PFSK-1 (cell line): ENCODE data around the gene ARL3.

Experiments
- FOXP2 ChIP-seq: optimal IDR thresholded peaks from 2 replicates; pipeline ENCODE3; 2011; ENCODE audit warnings: borderline replicate concordance, control low read depth, inconsistent platforms; ENCODE audit not compliant: insufficient read depth; ENCODE audit errors: extremely low read length, extremely low read depth
- POLR2AphosphoS5 ChIP-seq: IDR thresholded peaks from 2 replicates; pipeline ENCODE4 v1.6.1; 2012; ENCODE audit warnings: low read depth, mild to moderate bottlenecking, control low read depth, low read length, moderate library complexity
- REST ChIP-seq, 2 experiments: IDR thresholded peaks; 2 replicates each; pipeline versions ENCODE4 v1.6.1 to v1.8.0; 2011 to 2012; ENCODE audit warnings: low read depth in 2 of 2, low read length in 2 of 2, control low read depth in 1 of 2, inconsistent platforms in 1 of 2, mild to moderate bottlenecking in 1 of 2, moderate library complexity in 1 of 2; ENCODE audit not compliant: insufficient read depth in 1 of 2
- SIN3A ChIP-seq: IDR thresholded peaks from 2 replicates; pipeline ENCODE4 v1.6.1; 2012; ENCODE audit warnings: mild to moderate bottlenecking, low read length, moderate library complexity, borderline replicate concordance; ENCODE audit not compliant: insufficient read depth
- TAF1 ChIP-seq: IDR thresholded peaks from 2 replicates; pipeline ENCODE4 v1.6.1; 2012; ENCODE audit warnings: low read length, control low read depth, borderline replicate concordance; ENCODE audit not compliant: insufficient read depth

GRCh38 chr10:102654969-102655368 is 59.2 kb downstream of the ARL3 start:
- TF ChIP-seq POLR2AphosphoS5: no peak
- TF ChIP-seq REST (IDR thresholded peaks at IDR 0.05; ENCODE audit: insufficient read depth in 1 of 2, low read depth in 2 of 2, low read length in 2 of 2): no peak
- no peak for TF ChIP-seq SIN3A
- no peak for TF ChIP-seq TAF1
- no peak for TF ChIP-seq FOXP2
